Measurements from ENCODE around the gene RBM19.

GRCh38 chr12:113815031-113815430 is 151.1 kb downstream of the RBM19 start:
- TF ChIP-seq FOXM1 (IDR thresholded peaks at IDR 0.05; ENCODE audit: borderline replicate concordance) (no peak), FOXA1 (IDR thresholded peaks at IDR 0.05) (no peak)
